Heart right ventricle (tissue), 16 donors: Measurements from ENCODE around the gene CORIN. TPM values are rescaled to one million over a fixed set of nuclear protein-coding genes. Genes with fewer than 3 reads are reported as not detected.

ENCODE experiments used
- ATAC-seq, 8 donors: fragments of 200-7000 bp; cut with Tn5 transposase; one replicate each; pipeline ENCODE4 v1.9.1; 2020; ENCODE audit warnings: mild to moderate bottlenecking in 8 of 8, moderate library complexity in 8 of 8, moderate number of reproducible peaks in 1 of 8
- DNase-seq, 2 donors: peaks; one replicate each; pipeline ENCODE4 v3.0.0-alpha.2; 2020
- H3K27ac ChIP-seq, 10 donors: fragments of 200-600 bp; sonication (generic) in 2 of 10; one replicate each; pipeline versions ENCODE4 v1.5.0 to v1.8.0; 2020 to 2022; ENCODE audit warnings: mild to moderate bottlenecking in 3 of 10
- H3K27me3 ChIP-seq, 7 donors: fragments of 200-600 bp; one replicate each; pipeline ENCODE4 v1.8.0; 2021 to 2022; ENCODE audit warnings: mild to moderate bottlenecking in 2 of 7
- H3K36me3 ChIP-seq, 9 donors: fragments of 200-600 bp; sonication (generic) in 1 of 9; one replicate each; pipeline versions ENCODE4 v1.5.0 to v1.8.0; 2020 to 2022; ENCODE audit warnings: mild to moderate bottlenecking in 2 of 9
- H3K4me1 ChIP-seq, 9 donors: fragments of 200-600 bp; sonication (generic) in 1 of 9; one replicate each; pipeline versions ENCODE4 v1.5.0 to v1.8.0; 2020 to 2022; ENCODE audit warnings: mild to moderate bottlenecking in 4 of 9
- H3K4me3 ChIP-seq, 10 donors: fragments of 200-600 bp; sonication (generic) in 2 of 10; one replicate each; pipeline versions ENCODE4 v1.5.0 to v1.8.0; 2020 to 2022; ENCODE audit warnings: mild to moderate bottlenecking in 7 of 10, moderate library complexity in 2 of 10
- H3K9me3 ChIP-seq, 11 donors: fragments of 200-600 bp in 10 of 11; sonication (generic) in 2 of 11; one replicate each; pipeline versions ENCODE4 v1.5.0 to v1.8.0; 2013 to 2022; ENCODE audit warnings: mild to moderate bottlenecking in 2 of 11, control low read depth in 1 of 11, moderate library complexity in 1 of 11
- CTCF ChIP-seq, 9 donors: fragments of 200-600 bp; sonication (generic) in 2 of 9; IDR thresholded peaks; one replicate each; pipeline versions ENCODE4 v1.5.0 to v1.8.0; 2021 to 2022; ENCODE audit warnings: antibody characterized with exemption in 9 of 9, mild to moderate bottlenecking in 5 of 9, moderate library complexity in 1 of 9
- WGBS, 2 donors: extraction: QIAGEN DNeasy Blood & Tissue Kit; methylation state at CpG; one replicate each; pipeline ENCODE4 v1.1.7; 2013; ENCODE audit warnings: inconsistent platforms in 1 of 2; 5-methylcytosine and 5-hydroxymethylcytosine counted together
- intact Hi-C, 10 donors: fragments of 100-400 bp; cut with DNase I; formaldehyde crosslinking; loops; one replicate each; pipeline versions ENCODE4 v1.11.1 to v1.14.2; 2022
- polyA plus RNA-seq, 2 donors: library from polyadenylated mRNA; stranded (reverse); fragments of 200-250 nt; gene quantifications; one replicate each; pipeline ENCODE4 v1.2.3, GENCODE V29; 2013
- total RNA-seq, 10 donors: library from RNA; stranded (reverse); fragmentation: NEBNext Ultra II Directional in 3 of 10; extraction: Animal tissue kit (Norgen Biotek cat#: 25700) in 3 of 10; gene quantifications; one replicate each; pipeline versions ENCODE4 v1.2.1 to v1.2.4, GENCODE V29; 2021 to 2023
- donor health status: Arrhythmogenic right ventricular cardiomyopathy.
- donor health status: ischemic (EF 13 %, LVEDD 7.1; RV severe dilation, severe dysfunction).
- donor health status: healthy with polysubstance abuse.
- donor health status: DM: no; HTN: yes; CAD: no.
- donor health status: DM: no; HTN: no; CAD: no.
- donor health status: ischemic (EF 25% LVEDD 6.9; RV normal size, moderate dysfunction).
- donor health status: ischemic (EF 25% LVEDD 5.7; RV mildly dilated, moderate dysfunction).
- donor health status: healthy.
- donor health status: DM: yes; HTN: yes; CAD: no.
- donor health status: Ischemic cardiomyopathy.
- donor health status: ischemic (EF 35%, LVEDD 5.7; RV mildly dilated, moderate dysfunction).
- donor health status: nonischemic (EF 11% LVEDD 7.7; RV severe dilation, severe dysfunction).
- donor health status: DM: yes; HTN: yes; CAD: no.
- donor health status: PGD.
- donor health status: ischemic (EF 29% LVEDD 5.4; RV normal size, mild dysfunction).
- donor health status: nonischemic (EF 23%, LVEDD 6.1; RV moderate dilation, normal function).

Gene CORIN
- total and polyA plus RNA-seq, 12 donors = 8.4 to 159 (median 70.2) TPM

- peaks cover 0 to 6% (median 0%) of the 10 kb centered on the region in 7 donors for H3K27me3 ChIP-seq
- no peaks in the 10 kb centered on the region for H3K4me1 ChIP-seq
- H3K4me3 ChIP-seq = no peak overlapping the region
- ATAC-seq (no peak), DNase-seq (no peak)
- H3K36me3 ChIP-seq = no peaks in the 10 kb centered on the region
- intact Hi-C loops = no loop called here
- TF ChIP-seq CTCF (IDR thresholded peaks at IDR 0.05) = no peak
- no peak overlapping the region for H3K27ac ChIP-seq
- WGBS, 2 donors = 73 to 74% methylated on average over 5 of the region's 5 CpGs
- no peaks in the 10 kb centered on the region for H3K9me3 ChIP-seq
These were observed 115.8 kb downstream of the CORIN start for GRCh38 chr4:47721892-47722575.

GRCh38 chr4:47721485-47721884 lies 116.4 kb downstream of the CORIN start:
- Histone ChIP-seq H3K4me3 (no peak overlapping the region), H3K4me1 (no peaks in the 10 kb centered on the region), H3K27ac (no peak overlapping the region), H3K27me3 (peaks cover 0 to 6% (median 0%) of the 10 kb centered on the region in 7 donors), H3K9me3 (no peaks in the 10 kb centered on the region), H3K36me3 (no peaks in the 10 kb centered on the region)
- DNase-seq (no peak), ATAC-seq (no peak)
- no peak for TF ChIP-seq CTCF (IDR thresholded peaks at IDR 0.05)
- WGBS, 2 donors = 92 to 96% methylated on average over 6 of the region's 6 CpGs
- intact Hi-C loops = no loop called here

GRCh38 chr4:47720787-47721186 lies 117.1 kb downstream of the CORIN start:
- 80 to 86% methylated on average over 2 of the region's 2 CpGs for WGBS, 2 donors
- H3K4me1 ChIP-seq = no peaks in the 10 kb centered on the region
- TF ChIP-seq CTCF (IDR thresholded peaks at IDR 0.05) = no peak

GRCh38 chr4:47719576-47719975 lies 118.3 kb downstream of the CORIN start:
- 74 to 83% methylated on average over 4 of the region's 4 CpGs for WGBS, 2 donors
- Histone ChIP-seq H3K27ac (no peak overlapping the region), H3K4me1 (no peaks in the 10 kb centered on the region), H3K36me3 (no peaks in the 10 kb centered on the region), H3K9me3 (no peaks in the 10 kb centered on the region), H3K4me3 (no peak overlapping the region), H3K27me3 (peaks cover 0 to 14% (median 0%) of the 10 kb centered on the region in 7 donors)
- TF ChIP-seq CTCF (IDR thresholded peaks at IDR 0.05) = no peak
- DNase-seq (no peak), ATAC-seq (no peak)
- intact Hi-C loops = no loop called here

More at GRCh38 chr4:47720787-47721186, 117.1 kb downstream of the CORIN start:
- Histone ChIP-seq H3K9me3 (no peaks in the 10 kb centered on the region), H3K27ac (no peak overlapping the region), H3K36me3 (no peaks in the 10 kb centered on the region), H3K4me3 (no peak overlapping the region), H3K27me3 (peaks cover 0 to 7% (median 0%) of the 10 kb centered on the region in 7 donors)
- DNase-seq (no peak), ATAC-seq (peak in 1 of 8 donors; percentile 55)
- intact Hi-C loops = no loop called here
